Measurements from ENCODE around the gene H6PD. TPM values are rescaled to one million over a fixed set of nuclear protein-coding genes. Genes with fewer than 3 reads are reported as not detected.

The H6PD gene
- total and polyA plus RNA-seq, 8 donors, result 33.0 to 63.0 (median 52.4) TPM

DNA sequence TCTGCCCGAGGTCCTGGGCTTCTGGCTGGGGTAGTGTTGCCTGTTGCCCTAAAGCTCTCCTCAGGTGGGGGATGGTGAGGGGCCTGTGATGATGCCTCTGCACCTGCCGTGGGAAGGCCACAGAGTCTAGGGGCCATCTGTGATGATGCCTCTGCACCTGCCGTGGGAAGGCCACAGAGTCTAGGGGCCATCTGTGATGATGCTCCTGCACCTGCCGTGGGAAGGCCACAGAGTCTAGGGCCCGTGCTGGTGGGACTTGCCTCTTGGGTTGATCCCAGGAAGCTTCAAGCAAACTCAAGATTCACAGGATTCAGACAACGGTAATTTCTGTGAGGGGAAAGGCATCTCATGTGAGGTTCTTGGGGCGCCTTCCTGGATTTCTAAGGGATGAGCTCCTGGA, 75.4 kb downstream of the H6PD start:
- Histone ChIP-seq H3K27ac (no peak overlapping the region), H3K9me3 (no peaks in the 10 kb centered on the region), H3K4me1 (peaks cover under 1 to 3% of the 10 kb centered on the region in 2 donors), H3K36me3 (no peaks in the 10 kb centered on the region), H3K4me3 (no peak overlapping the region), H3K27me3 (no peaks in the 10 kb centered on the region)
- intact Hi-C loops (cut with DNase I), result no loop called here
- TF ChIP-seq, protein P1, sequence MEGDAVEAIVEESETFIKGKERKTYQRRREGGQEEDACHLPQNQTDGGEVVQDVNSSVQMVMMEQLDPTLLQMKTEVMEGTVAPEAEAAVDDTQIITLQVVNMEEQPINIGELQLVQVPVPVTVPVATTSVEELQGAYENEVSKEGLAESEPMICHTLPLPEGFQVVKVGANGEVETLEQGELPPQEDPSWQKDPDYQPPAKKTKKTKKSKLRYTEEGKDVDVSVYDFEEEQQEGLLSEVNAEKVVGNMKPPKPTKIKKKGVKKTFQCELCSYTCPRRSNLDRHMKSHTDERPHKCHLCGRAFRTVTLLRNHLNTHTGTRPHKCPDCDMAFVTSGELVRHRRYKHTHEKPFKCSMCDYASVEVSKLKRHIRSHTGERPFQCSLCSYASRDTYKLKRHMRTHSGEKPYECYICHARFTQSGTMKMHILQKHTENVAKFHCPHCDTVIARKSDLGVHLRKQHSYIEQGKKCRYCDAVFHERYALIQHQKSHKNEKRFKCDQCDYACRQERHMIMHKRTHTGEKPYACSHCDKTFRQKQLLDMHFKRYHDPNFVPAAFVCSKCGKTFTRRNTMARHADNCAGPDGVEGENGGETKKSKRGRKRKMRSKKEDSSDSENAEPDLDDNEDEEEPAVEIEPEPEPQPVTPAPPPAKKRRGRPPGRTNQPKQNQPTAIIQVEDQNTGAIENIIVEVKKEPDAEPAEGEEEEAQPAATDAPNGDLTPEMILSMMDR (IDR thresholded peaks at IDR 0.05), result no peak
- ATAC-seq (no peak), DNase-seq (no peak)

- intact Hi-C loops (cut with DNase I), result no loop called here
- Histone ChIP-seq H3K27ac (no peak overlapping the region), H3K27me3 (no peaks in the 10 kb centered on the region), H3K9me3 (no peaks in the 10 kb centered on the region), H3K36me3 (no peaks in the 10 kb centered on the region), H3K4me3 (no peak overlapping the region), H3K4me1 (peaks cover 9 to 10% of the 10 kb centered on the region in 2 donors)
- TF ChIP-seq, protein P1 (IDR thresholded peaks at IDR 0.05), result no peak
- DNase-seq (no peak), ATAC-seq (no peak)
These were observed 76.5 kb downstream of the H6PD start for GRCh38 chr1:9311029-9311428.

GRCh38 chr1:9311479-9311878, 76.9 kb downstream of the H6PD start:
- ATAC-seq (no peak), DNase-seq (no peak)
- H3K36me3 ChIP-seq, result no peaks in the 10 kb centered on the region
- H3K27me3 ChIP-seq, result no peaks in the 10 kb centered on the region
- H3K9me3 ChIP-seq, result no peaks in the 10 kb centered on the region
- no peak overlapping the region for H3K4me3 ChIP-seq
- H3K4me1 ChIP-seq, result peaks cover 9 to 13% of the 10 kb centered on the region in 2 donors
- intact Hi-C loops (cut with DNase I), result no loop called here
- H3K27ac ChIP-seq, result no peak overlapping the region
- TF ChIP-seq, protein P1 (IDR thresholded peaks at IDR 0.05), result no peak

GRCh38 chr1:9312168-9312720, 77.7 kb downstream of the H6PD start:
- H3K27me3 ChIP-seq, result no peaks in the 10 kb centered on the region
- TF ChIP-seq, protein P1 (IDR thresholded peaks at IDR 0.05), result no peak
- no peak overlapping the region for H3K27ac ChIP-seq
- no peak for DNase-seq
- intact Hi-C loops (cut with DNase I), result no loop called here
- peaks cover 9 to 20% of the 10 kb centered on the region in 2 donors for H3K4me1 ChIP-seq
- ATAC-seq, result no peak
- no peak overlapping the region for H3K4me3 ChIP-seq
- H3K36me3 ChIP-seq, result no peaks in the 10 kb centered on the region
- H3K9me3 ChIP-seq, result no peaks in the 10 kb centered on the region

- Histone ChIP-seq H3K36me3 (no peaks in the 10 kb centered on the region), H3K27ac (no peak overlapping the region), H3K27me3 (no peaks in the 10 kb centered on the region), H3K4me3 (no peak overlapping the region), H3K4me1 (peaks cover 9 to 25% of the 10 kb centered on the region in 2 donors), H3K9me3 (no peaks in the 10 kb centered on the region)
- DNase-seq (peak in 1 of 4 donors; percentile 48), ATAC-seq (no peak)
- intact Hi-C loops (cut with DNase I), result no loop called here
- TF ChIP-seq, protein P1 (IDR thresholded peaks at IDR 0.05), result no peak
These were observed 79.0 kb downstream of the H6PD start for GRCh38 chr1:9313576-9313975.

Data from left lung (tissue), 10 donors.